HepG2 (cell line): ENCODE results near the gene SF3B5.

Experiments used
- ATF4 ChIP-seq, 2 experiments: fragments of 450-650 bp in 1 of 2; sonication (generic) in 1 of 2; formaldehyde crosslinking; IDR thresholded peaks; 2 replicates each; pipeline versions ENCODE4 v1.5.0 to v1.8.0; 2020 to 2022; ENCODE audit warnings: mild to moderate bottlenecking in 1 of 2, missing genetic modification reagents in 1 of 2
- CCDC6 ChIP-seq: sonication (generic); formaldehyde crosslinking; IDR thresholded peaks from 2 replicates; pipeline ENCODE4 v1.8.1; 2022; ENCODE audit warnings: mild to moderate bottlenecking, missing genetic modification reagents, moderate library complexity
- CTCF ChIP-seq: sonication (generic); formaldehyde crosslinking; IDR thresholded peaks from 2 replicates; pipeline ENCODE4 v1.5.0; 2020; ENCODE audit warnings: mild to moderate bottlenecking, missing genetic modification reagents, moderate library complexity
- ELF1 ChIP-seq: sonication (generic); formaldehyde crosslinking; IDR thresholded peaks from 2 replicates; pipeline ENCODE4 v1.4.0; 2020; ENCODE audit warnings: missing genetic modification reagents
- EZH2 ChIP-seq: conservative IDR thresholded peaks from 2 replicates; pipeline ENCODE4 v1.6.1; 2012; ENCODE audit warnings: mild to moderate bottlenecking, low read depth, low read length, moderate library complexity
- JUND ChIP-seq: sonication (generic); formaldehyde crosslinking; IDR thresholded peaks from 2 replicates; pipeline ENCODE4 v1.8.0; 2022; ENCODE audit warnings: mild to moderate bottlenecking, missing genetic modification reagents
- MAFF ChIP-seq: IDR thresholded peaks from 2 replicates; pipeline ENCODE4 v1.6.1; 2011; ENCODE audit warnings: low read depth, low read length, improper control_type of control experiment
- MAX ChIP-seq: IDR thresholded peaks from 2 replicates; pipeline ENCODE4 v1.6.1; 2012; ENCODE audit warnings: inconsistent platforms
- SALL2 ChIP-seq: sonication (generic); formaldehyde crosslinking; IDR thresholded peaks from 2 replicates; pipeline ENCODE4 v1.8.1; 2023; ENCODE audit warnings: mild to moderate bottlenecking, missing genetic modification reagents, inconsistent platforms
- TAF15 ChIP-seq: fragments of 200-400 bp; formaldehyde crosslinking; IDR thresholded peaks from one replicate; pipeline ENCODE4 v1.6.1; 2018; ENCODE audit warnings: mild to moderate bottlenecking, low read depth, low read length; ENCODE audit not compliant: poor library complexity, severe bottlenecking
- ZGPAT ChIP-seq: IDR thresholded peaks from 2 replicates; pipeline ENCODE4 v1.6.1; 2016; ENCODE audit warnings: mild to moderate bottlenecking
- ZNF253 ChIP-seq: sonication (generic); formaldehyde crosslinking; IDR thresholded peaks from 2 replicates; pipeline ENCODE4 v1.8.0; 2022; ENCODE audit warnings: mild to moderate bottlenecking, missing genetic modification reagents, borderline replicate concordance
- ZSCAN22 ChIP-seq: sonication (generic); formaldehyde crosslinking; IDR thresholded peaks from 2 replicates; pipeline ENCODE4 v1.4.0; 2020; ENCODE audit warnings: mild to moderate bottlenecking, missing genetic modification reagents

GRCh38 chr6:144122861-144123260 is 27.5 kb upstream of the SF3B5 start:
- TF ChIP-seq CCDC6 (no peak), MAFF (no peak), ZSCAN22 (CRISPR knock-in tag) (no peak), TAF15 (no peak), JUND (CRISPR knock-in tag) (no peak), ATF4 (CRISPR knock-in tag; IDR thresholded peaks at IDR 0.05) (no peak), MAX (no peak), EZH2 (no peak), SALL2 (no peak), ZNF253 (CRISPR knock-in tag) (no peak), ELF1 (CRISPR knock-in tag) (no peak), CTCF (no peak), ZGPAT (no peak)
